Measurements from ENCODE around the gene MYO7A.

DNA sequence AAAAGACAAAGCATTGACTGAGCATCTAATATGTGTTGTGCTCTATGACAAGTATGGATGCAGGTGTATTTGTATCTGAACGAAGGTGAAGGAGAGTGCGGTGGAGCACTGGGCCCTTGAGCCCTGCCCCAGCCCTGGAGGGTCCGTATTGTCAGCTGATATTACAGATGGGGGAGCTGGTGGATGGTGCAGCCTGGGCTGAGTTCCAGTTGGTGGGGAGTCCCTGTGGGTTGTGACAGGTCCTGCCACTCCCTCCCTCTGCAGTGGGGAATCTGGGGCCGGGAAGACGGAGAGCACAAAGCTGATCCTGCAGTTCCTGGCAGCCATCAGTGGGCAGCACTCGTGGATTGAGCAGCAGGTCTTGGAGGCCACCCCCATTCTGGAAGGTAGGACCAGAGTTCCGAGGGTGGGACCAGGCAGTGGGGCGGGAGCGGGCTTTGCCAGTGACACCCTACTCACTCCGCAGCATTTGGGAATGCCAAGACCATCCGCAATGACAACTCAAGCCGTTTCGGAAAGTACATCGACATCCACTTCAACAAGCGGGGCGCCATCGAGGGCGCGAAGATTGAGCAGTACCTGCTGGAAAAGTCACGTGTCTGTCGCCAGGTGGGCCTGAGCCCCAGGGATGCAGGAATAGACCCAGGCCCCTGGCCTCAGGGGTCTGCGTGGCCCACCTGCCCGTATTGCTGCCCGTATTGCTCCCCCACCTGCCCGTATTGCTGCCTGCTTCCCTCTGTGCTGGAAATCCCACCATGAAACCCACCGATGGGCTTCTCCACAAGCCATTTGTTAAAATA, 28.6 kb downstream of the MYO7A start:
- no peak for TF ChIP-seq EZH2 (IDR thresholded peaks at IDR 0.05; ENCODE audit: insufficient read depth, poor library complexity, severe bottlenecking)
- TF ChIP-seq EZH2phosphoT487 (IDR thresholded peaks at IDR 0.05; ENCODE audit: insufficient read depth, low read depth): no peak
